ENCODE measurements around the gene LSAMP.

The LSAMP gene

DNA sequence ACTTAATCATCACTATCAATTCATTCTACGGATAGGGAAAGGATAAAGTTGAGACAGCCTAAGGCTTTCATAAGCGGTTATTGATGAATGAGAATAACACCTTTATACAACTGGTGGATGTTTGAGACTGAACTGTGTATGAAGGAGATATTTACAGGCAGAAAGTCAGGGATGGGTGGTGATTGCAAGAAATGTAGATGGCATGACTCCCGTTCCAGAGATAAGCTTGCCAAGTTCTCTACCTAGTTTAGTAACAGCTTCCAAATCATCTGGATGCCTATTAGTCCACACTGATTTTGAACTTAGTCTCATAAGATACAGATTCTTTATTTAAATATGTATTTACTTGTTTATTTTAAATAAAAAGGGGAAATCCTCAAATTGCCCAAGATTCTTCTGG, 463.2 kb downstream of the LSAMP start:
- no peak for DNase-seq (ENCODE audit: low read depth, low spot score)
- no peak overlapping the region for H3K4me3 ChIP-seq (ENCODE audit: low read depth, low read length)
- TF ChIP-seq, protein P1, sequence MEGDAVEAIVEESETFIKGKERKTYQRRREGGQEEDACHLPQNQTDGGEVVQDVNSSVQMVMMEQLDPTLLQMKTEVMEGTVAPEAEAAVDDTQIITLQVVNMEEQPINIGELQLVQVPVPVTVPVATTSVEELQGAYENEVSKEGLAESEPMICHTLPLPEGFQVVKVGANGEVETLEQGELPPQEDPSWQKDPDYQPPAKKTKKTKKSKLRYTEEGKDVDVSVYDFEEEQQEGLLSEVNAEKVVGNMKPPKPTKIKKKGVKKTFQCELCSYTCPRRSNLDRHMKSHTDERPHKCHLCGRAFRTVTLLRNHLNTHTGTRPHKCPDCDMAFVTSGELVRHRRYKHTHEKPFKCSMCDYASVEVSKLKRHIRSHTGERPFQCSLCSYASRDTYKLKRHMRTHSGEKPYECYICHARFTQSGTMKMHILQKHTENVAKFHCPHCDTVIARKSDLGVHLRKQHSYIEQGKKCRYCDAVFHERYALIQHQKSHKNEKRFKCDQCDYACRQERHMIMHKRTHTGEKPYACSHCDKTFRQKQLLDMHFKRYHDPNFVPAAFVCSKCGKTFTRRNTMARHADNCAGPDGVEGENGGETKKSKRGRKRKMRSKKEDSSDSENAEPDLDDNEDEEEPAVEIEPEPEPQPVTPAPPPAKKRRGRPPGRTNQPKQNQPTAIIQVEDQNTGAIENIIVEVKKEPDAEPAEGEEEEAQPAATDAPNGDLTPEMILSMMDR (IDR thresholded peaks at IDR 0.05; ENCODE audit: insufficient read depth, low read length, missing control alignments): no peak
- ChIA-PET CTCF (interaction anchor here (1.4 kb wide), 1 partner anchor 146 kb away, joined by 4 read pairs; no protein-coding TSS in a partner anchor), POLR2A (no interaction called here)

DNA sequence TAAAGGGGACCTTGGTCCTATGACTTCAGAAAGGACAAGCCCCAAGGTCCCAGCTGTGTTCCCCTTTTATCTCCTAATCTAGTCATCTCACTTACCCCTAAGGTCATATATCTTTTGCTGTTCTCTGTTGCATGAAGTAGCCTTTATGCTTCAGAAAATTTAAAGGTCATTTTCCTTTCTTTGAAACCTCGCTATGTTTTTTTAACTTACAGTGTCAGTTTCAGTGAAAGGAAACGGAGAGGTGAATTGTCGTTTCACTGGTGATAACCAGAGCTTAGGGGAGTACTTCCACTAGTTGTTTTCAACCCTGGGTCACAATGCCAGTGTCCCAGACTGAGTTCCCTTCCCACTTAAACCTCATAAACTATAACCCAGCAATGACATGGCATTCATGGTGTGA, 464.6 kb downstream of the LSAMP start:
- TF ChIP-seq, protein P1 (IDR thresholded peaks at IDR 0.05; ENCODE audit: insufficient read depth, low read length, missing control alignments): no peak
- H3K4me3 ChIP-seq (ENCODE audit: low read depth, low read length): no peak overlapping the region
- CTCF ChIA-PET: interaction anchor here (1.4 kb wide), 1 partner anchor 144 kb away, joined by 4 read pairs; no protein-coding TSS in a partner anchor
- no peak for DNase-seq (ENCODE audit: low read depth, low spot score)
- POLR2A ChIA-PET: no interaction called here

DNA sequence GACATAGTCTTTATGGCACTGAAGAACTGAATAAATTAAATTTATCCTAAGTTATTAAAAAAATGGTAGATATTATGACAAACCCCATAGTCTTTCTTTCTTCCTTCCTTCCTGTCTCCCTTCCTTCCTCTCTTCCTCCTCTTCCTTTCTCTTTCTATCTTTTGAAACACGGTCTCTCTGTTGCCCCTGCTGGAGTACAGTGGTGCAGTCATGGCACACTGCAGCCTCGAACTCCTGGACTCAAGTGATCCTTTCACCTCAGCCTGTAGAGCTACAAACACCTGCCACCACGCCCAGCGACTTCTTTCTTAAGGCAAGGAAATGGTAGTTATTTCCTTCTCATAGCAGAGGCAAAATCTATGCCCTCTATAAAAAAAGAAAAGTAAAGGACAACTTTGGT, 467.4 kb downstream of the LSAMP start:
- CTCF ChIA-PET: interaction anchor here (1.2 kb wide), 1 partner anchor 8 kb away, joined by 4 read pairs; no protein-coding TSS in a partner anchor

DNA sequence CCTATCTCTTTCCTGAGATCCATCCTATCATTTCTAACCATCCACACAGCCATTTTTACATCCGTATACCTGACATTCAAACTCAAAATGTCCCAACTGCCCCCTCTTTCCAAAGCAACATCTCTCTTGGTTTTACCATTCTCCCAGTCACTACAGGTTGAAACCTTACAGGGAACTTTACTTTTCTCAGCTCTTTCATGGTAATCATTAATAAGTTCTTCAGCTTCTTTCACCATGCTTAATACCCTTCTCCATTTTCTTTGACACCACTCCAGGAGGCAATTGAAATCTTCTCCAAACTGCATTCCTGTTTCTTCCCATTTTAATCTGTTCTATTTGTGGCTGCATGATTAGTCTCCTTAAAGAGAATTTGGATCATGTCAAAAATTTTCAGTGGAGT, 469.5 kb downstream of the LSAMP start:
- CTCF ChIA-PET: interaction anchor here (0.7 kb wide), 1 partner anchor 28 kb away, joined by 3 read pairs; no protein-coding TSS in a partner anchor
- TF ChIP-seq, protein P1 (IDR thresholded peaks at IDR 0.05; ENCODE audit: insufficient read depth, low read length, missing control alignments): no peak
- POLR2A ChIA-PET: no interaction called here
- DNase-seq (ENCODE audit: low read depth, low spot score): no peak
- no peak overlapping the region for H3K4me3 ChIP-seq (ENCODE audit: low read depth, low read length)

More for the DNA sequence above, 467.4 kb downstream of the LSAMP start:
- POLR2A ChIA-PET: no interaction called here
- TF ChIP-seq, protein P1 (IDR thresholded peaks at IDR 0.05; ENCODE audit: insufficient read depth, low read length, missing control alignments): no peak
- no peak for DNase-seq (ENCODE audit: low read depth, low spot score)
- no peak overlapping the region for H3K4me3 ChIP-seq (ENCODE audit: low read depth, low read length)

DNA sequence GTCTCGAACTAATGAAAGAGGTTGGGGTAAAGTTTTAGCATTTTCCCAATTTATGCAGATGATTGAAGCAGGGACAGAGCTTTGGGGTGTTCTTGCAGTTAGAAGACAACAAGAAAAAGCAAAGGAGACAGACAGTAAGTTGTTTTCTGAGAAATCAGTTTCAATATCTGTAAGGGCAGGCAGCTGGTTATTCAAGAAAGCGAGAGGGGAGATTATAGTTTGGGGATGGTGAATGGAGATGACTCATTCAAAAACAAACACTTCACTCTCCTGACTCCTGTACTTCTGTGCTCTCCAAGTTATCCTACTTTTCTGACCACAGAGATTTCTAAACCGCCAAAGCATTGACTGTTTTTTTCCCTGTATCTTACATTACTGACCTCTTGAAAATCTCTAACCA, 469.9 kb downstream of the LSAMP start:
- ChIA-PET POLR2A (no interaction called here), CTCF (interaction anchor here (0.7 to 1.0 kb wide), 2 partner anchors 14 to 27 kb away, joined by 3 to 4 read pairs; no protein-coding TSS in a partner anchor)
- DNase-seq (ENCODE audit: low read depth, low spot score): peak; percentile 71

DNA sequence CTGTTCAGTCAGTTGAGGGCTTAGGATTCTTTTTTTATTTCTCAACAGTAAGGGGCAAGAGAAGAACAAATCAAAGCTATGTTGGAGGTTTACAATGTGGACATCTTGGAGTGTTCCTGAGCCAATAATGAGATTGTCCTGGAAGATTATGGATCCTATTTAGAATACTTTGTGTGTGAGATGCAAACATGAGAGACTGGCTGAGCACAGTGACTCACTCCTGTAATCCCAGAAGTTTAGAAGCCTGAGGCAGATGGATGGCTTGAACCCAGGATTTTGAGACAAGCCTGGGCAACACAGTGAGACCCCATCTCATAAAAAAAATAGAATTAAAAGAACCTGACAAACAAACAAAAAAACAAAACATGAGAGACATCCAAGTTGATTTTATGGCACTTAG, 470.3 kb downstream of the LSAMP start:
- TF ChIP-seq, protein P1 (IDR thresholded peaks at IDR 0.05; ENCODE audit: insufficient read depth, low read length, missing control alignments): no peak
- DNase-seq (ENCODE audit: low read depth, low spot score): no peak

More for the DNA sequence above, 469.9 kb downstream of the LSAMP start:
- TF ChIP-seq, protein P1 (IDR thresholded peaks at IDR 0.05; ENCODE audit: insufficient read depth, low read length, missing control alignments): no peak
- no peak overlapping the region for H3K4me3 ChIP-seq (ENCODE audit: low read depth, low read length)

More for the DNA sequence above, 470.3 kb downstream of the LSAMP start:
- H3K4me3 ChIP-seq (ENCODE audit: low read depth, low read length): no peak overlapping the region
- POLR2A ChIA-PET: no interaction called here
- CTCF ChIA-PET: interaction anchor here (1.0 kb wide), 1 partner anchor 14 kb away, joined by 4 read pairs; no protein-coding TSS in a partner anchor
